Kasumi-1 (cell line): ENCODE measurements around the gene E2F3.
A peak's percentile ranks its signal among the peaks of the same experiment; 100 is the strongest.

Experiments used
- DNase-seq, 2 experiments: peaks; one replicate each; lab custom pipeline; 2025; lab: John Stamatoyannopoulos, UW

E2F3 gene

DNA sequence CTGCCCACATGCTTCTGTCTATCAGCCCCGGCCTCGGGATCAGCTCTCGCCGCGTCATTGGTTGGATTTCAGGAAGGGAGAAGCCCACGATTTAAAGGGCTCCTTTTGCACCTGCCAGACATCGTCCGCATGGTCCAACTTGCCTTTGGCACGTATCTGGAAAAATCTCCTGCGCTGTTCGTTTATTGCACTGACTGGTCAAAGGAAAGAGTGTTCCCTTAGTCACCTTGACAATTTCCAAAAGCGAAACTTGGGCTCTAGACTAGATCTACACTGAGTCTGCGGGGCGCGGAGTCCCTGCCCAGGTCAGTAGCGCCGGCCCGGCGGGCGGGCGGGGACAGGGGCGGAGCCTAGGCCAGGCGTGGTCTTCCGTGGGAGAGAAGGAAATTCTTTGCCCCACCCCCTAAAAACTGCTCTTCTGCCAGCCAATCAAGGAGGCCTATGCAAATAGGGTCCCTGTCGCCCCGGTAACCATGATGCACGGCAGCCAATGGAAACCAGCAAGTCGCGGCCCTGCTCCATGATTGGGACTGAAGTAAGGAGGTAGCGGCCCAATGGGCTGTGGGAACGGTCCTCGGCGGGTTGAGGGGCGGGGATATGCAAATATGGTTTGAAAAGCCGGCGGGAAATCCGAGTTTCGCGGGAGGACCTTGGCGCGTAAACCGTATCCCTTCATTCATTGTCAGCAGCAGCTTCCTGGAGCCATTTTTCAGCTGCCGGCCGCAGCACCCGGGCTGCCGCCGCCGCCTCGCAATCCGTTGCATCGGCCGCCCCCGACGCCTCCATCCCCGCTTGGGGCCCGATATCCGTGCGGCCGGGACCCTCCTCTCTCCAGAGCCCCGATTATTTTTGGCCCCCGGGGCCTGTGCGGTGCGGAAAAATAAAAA is at the start of gene E2F3:
E2F3 (plus strand) TSS at position 675 of the 887 bp plus-strand sequence. CDS start 354 bp downstream, outside the sequence.
- peak; percentile 99 for DNase-seq

DNA sequence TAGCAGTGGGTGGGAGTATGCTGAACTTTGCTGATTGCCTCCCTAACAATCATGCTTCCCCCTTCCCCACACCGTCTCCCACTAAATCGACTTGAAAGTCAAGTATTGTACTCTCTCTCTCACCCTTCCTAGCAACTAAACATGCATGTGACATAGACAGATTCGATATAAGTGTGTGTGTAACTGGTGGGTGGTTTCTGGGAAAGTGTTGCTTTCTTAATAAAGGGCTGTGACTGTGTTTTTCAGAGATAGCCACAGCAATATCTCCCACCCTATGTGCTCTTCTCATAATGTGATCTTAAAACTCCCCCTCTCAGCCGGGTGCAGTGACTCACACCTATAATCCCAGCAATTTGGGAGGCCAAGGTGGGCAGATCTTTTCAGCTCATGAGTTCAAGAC is 49.3 kb upstream of the E2F3 start:
- no peak for DNase-seq

DNA sequence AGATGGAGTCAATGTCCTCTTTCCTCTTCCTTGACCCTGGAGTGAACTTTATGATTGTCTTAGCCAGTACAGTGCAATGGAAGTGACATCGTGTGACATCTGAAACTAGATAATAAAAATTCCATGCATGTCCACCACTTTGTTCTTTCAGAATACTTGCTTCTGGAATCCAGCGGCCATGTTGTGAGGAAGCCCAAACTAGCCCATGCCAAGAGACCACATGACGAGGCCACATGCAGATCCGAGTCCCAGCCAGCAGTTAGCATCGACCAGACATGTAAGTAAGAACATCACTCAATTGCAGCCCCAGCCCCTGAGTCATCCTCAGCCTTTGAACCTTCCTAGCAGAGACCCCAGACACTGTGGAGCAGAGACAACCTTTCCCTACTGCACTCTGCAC is 48.5 kb upstream of the E2F3 start:
- no peak for DNase-seq

DNA sequence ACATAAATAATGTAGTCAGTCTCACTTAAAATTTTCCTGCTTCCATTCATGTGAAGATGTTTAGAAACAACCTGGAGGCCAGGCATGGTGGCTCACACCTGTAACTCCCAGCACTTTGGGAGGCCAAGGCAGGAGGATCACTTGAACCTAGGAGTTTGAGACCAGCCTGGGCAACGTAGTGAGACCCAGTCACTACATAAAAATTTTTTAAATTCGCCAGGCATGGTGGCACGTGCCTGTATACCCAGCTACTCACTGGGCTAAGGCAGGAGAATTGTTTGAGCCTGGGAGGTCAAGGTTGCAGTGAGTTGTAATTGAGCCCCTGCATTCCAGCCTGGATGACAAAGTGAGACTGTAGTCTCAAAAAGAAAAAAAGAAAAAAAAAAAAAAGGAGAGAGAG is 47.3 kb upstream of the E2F3 start:
- DNase-seq: no peak

DNA sequence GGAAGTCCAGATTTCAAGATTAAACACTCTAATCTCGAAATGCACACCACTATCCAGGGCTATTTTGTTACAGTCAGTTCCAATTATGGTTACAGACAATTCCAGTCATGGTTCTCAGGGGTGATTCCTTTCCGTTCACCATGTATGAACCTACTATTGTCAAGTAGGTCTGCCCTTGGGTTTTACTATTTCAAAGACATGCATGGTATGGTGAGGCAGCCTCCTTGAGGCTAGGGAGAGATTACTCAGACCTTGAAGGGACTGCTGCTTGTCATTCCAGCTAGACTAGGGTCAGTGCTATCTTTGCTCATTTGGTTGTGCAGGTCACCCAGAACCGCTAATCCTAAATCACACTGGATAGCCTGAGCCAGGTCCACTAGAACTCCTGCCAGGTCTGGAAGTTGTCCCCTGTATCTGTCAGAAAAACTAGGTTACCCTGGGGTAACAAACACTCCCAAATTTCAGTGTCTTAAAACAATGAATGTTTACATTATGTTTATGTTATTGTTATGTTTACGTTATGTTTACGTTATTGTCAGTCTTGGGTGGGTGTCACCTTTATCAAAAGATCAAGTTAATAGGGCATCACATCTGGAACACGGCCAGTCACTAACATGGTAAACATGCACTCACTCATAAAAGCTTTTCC is 41.1 kb upstream of the E2F3 start:
- no peak for DNase-seq

DNA sequence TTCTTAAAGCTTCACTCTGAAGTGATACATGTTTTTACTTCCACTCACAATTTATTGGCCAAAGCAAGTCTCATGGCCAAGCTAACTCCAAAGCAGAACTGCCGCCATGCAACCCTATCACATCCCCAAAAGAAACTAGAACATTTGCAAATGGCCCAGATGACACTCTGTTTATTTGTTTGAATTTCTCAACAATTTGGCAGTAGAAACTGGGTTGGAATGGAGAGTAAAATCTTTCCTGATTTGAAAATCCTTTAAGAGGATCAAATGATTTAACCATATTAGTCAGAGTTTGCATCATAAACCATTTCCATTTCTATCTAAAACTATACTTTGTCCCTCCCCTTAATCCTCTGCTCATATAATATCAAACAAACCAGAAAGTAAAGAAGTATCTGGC is 39.1 kb upstream of the E2F3 start:
- no peak for DNase-seq

DNA sequence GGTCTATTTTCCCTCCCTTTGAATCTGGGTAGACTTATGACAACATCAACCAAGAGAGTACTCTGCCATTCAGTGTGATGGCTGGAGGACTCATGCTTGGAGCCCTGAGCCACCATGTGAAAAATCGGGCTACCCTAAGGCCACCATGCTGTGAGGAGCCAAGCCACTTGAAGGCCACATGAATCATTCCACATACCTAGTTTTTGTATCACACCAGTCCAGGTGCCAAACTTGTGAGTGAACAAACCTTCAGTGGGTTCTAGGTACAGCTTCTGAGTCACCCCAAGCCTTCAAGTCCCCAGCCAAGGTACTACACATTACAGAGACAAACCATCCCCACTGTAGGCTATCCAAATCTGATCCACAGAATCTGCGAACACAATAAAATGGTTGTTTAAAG is 37.4 kb upstream of the E2F3 start:
- DNase-seq: no peak

DNA sequence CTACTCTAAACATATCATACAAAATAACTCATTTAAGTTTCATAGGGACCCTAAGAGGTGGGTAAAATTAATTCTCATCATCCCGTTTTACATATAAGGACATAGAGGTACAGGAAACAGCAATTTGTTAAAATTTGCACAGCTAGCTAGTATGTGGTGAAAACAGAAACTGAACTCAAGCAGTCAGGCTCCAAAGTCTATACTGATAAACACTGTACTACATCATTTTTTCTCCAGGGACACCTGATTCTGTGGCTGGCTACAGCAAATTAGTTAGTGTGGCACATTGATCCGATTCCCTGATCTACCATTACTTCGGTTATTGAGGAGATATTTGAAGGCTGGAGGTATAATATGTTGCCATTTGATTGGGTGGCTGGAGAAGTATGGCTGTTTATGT is 36.2 kb upstream of the E2F3 start:
- DNase-seq: no peak

DNA sequence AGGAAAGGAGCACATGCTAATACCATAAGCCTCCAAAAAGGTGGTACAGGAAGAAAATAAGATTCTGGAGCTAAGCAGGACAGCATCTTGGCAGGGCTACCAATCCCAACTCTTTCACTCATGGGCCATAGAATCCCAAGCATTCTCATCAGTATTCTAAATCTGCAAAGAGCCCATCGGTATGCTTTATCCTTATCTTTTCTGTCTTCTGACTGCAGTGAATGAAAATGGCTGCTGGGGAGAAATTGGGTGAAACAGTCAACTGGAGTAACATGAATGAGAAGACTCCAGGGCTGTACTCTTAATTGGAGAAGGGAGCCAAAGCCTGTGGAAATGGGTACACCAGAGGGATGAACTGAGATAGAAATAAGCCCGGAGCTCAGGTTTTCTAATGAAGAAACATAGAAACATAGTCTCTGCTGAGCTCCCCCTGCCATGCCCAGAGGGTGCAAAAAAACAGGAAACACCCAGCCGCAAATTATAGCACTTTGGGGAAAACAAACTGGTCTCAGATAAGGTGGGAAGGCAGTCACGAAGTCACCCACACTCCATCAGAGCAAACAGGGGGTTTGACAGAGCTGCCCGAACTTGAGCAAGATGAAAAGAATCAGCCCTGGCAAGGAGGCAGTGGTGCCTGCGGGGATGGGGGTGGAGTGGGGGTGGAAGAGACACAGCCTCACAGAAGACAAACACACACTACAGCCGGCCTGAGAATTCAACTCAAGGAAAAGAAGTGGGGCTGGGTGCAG is 35.4 kb upstream of the E2F3 start:
- DNase-seq: no peak

DNA sequence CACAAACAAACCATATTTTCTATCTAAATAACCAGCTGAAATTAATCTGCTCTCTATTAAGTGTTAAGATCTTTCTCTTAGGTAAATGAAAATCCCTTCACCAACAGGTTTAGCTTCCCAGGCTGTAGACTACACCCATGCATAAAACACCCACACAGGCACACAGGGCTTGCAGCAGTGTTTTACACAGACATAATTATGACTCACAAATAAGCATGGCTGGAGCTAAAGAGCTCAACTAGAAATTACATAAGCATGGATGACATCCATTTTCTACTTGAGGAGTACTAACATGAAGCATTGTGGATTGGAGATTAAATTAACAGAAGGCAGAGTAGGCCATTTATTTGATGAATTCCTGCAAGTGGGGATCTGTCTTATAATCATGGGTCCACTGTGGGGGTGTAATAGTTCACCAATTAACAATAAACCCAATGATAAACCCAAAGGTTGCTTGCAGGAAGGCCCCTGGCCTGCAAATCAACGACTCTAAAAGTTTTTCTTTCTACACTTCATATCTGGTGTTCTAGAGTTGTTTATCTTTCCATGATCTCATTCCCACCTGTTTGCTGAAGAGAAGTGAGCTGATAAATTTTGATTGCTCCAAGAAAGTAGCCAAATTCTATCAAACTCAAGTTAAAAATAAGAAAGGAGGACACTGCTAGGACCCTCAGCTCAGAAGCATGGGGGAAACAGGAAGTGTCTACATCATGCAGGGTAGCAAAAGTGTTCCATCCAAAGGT is 33.8 kb upstream of the E2F3 start:
- DNase-seq: no peak

DNA sequence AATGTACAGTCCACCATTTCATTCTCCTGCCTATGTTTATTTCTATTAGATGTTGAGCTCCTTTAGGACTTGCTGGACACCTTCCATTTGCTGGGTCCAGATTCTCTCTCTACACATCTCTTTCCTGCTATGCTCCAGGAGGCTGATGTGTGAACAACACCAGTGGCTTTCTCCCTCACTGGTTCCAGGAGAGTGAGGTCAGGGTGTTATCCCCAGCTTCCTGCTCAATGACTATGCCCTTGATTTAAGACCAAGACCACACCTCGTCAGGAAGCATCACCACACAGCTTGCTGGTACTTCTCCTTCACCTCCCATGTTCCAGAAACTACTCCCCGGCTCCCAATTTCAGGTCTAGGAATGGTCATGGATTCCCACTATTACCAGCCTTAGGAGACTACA is 31.3 kb upstream of the E2F3 start:
- no peak for DNase-seq

DNA sequence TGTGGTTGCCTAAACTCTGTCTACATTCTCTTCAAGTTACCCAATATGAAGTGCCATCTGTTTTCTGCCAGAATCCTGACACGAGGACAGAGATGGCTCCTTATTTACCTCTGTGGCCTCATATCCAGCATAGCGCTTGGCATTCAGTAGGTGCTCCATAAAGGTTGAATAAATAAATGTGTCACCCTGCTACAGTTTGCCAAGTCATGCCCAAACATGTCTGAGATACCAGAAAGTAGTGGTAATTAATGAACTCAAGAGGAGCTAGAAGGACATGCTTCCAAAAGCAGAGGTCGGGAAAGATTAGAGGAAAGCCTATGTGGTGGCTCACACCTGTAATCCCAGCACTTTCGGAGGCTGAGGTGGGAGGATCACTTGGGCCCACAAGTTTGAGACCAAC is 30.9 kb upstream of the E2F3 start:
- DNase-seq: no peak

DNA sequence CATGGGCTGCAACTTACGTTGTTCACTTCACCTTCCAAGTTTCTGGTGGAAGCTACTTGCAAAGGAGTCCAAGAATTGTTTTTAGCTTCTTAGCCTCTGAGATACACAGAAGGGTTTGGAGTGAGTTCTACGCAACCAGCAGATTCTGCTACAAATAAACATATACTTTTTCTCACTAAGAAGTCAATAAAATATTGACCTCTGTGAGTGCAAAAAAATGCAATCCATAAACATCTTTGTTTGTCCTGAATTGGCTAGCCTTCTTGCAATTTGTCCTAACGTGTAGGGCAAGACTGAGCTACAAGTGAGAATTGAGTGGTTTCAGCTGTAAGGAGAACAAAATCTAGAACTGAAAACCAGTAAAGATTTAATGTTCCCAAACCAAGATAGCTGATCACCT is 26.2 kb upstream of the E2F3 start:
- DNase-seq: no peak

DNA sequence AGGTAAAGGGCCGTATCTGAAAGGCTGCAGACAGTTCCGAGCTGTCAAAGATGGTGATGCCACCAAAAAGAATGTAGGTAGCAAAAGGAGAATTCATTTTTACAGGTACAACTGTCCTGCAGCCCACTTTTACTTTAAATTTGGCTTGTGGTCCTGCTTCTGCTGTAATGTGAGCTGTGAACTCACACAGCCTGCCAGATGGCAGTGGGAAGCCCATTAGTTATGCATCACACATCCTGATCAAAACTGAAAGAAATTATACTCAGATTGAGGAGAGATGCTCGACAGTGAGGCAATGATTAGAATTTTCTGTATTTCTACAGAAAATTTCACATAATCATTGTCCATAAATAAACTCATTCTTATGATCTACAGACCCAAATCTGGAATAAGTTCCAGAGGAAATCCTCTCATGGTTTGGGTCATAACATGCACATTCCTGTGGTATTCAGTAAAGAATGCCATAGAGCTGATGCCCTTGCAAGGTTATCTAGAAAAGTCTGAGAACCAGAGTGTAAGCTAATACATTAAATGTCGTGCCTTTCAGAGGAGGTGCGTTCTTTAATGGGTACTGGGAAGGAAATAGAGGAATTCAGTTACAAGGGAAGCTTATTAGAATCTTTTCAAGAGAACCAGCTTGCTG is 23.9 kb upstream of the E2F3 start:
- DNase-seq: no peak

DNA sequence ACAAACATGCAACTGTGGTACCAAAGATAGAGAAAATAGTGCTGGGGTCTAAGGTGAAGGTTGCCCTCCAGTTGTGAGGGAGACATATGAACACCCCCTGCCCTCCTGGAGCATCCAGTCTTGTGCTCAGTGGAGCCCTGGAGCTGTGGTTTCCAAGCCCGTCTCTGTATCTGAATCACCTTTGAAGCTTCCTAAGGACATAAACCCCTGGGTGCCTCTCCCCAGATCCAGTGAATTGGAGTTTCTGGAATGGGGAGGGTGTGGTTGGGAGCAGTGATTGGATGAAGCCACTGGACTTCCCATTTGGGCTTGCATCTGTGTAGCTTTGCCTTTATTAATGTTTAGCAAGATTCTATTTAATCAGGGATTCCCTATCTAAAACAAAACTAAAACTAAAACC is 22.4 kb upstream of the E2F3 start:
- DNase-seq: no peak

DNA sequence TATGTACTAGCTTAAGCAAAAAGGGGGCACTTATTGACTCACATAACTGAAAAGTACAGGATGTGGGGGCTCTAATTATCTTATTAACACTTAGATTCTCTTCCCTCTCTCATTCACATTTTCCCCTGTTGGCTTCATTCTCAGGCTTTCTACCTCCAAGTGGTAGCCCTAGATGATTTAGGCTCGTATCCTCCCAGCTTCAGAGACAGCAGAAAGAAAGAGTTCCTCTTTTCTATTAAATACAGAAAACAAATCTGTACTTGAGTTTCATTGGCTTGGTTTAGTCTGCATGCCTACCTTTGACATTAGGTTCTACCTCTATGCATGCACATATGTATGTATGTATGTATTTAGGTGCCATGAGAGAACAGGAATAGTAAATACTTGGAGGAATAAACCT is 15.5 kb upstream of the E2F3 start:
- DNase-seq: no peak

DNA sequence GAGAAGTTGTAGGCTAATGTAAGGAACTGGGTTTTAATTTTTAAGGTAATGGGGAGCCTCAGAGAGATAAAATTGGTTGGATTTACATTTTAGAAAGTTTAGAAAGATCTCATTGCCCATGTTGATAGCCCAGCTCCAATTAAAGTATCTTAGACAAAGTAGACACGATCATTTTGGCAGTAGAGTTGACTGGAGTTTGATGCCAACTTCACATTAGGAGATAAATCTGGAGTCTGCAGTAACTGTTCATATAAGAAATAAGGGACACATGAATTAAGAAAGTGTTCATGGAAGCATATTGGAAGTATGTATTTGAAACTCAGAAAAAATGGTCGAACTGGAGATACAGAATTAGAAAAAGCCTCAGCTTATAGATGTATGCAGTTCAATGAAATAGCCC is 12.6 kb upstream of the E2F3 start:
- DNase-seq: no peak

DNA sequence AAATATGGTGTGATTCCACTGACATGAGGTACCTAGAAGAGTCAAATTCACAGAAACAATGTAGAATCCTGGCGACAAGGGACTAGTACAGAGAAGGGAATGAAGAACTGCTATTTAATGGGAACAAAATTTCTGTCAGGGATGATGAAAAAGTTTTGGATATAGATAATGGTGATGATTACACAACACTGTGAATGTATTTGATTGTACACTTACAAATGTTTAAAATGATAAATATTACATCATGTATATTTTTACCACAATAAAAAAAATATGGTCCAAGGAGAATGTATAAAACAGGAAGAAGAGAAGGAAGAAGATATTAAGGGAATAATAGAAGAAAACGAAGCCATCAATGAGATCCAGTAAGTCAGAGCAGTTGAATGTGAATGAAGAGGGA is 8.4 kb upstream of the E2F3 start:
- no peak for DNase-seq

DNA sequence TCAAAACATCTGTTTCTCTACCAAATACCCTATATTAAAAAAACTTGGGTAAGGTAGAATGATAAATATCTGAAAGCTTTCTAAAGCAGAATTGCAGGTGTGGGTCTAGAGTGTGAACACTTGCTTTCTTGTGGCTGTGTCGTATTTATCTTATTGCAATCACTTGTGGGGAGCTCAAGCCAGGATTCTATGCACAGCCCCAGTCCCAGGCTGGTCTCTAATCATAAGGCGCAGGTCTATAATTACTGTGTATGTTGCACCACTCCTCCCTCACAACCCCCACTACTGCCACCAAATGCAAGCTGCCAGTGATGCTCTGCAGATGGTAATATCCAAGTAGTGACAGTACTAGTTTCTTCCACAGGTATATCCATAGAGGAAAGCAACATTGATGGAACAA is 2.2 kb upstream of the E2F3 start:
- DNase-seq: no peak

DNA sequence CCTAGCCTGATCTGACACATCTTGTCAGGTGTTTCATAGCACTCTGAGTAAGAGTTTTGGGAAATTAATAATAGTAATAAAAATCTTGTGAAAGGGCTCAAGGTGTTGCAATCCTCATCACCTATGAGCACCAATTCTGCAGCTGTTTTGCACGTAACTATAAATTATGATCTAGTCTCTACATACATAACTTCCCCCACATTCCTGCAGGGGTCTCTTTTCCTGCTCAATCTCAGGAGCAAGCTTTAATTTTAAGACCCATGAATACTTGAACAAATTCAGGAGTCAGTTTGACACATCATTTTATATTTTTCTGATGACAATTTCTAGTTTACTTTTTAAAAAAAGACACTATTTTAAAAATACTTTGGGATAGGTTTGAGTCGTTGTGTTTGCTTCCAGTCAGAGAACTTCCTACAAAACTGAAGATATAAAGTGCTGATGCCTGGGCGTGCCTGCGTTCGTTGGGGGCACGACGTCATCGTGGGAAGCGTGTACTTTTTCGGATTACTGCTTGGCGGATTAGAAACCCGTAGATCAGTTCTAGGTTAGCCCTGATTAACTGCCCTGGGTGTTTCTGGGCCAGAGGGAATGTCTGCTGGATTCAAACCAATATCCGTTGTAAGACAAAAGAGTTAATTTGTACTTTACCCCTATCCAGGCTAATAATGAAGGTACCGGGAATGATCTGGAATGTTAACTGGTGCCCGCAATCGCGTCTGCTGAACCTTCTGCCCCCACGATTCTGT is 1.0 kb upstream of the E2F3 start:
- peak; percentile 64 to 71 for DNase-seq

DNA sequence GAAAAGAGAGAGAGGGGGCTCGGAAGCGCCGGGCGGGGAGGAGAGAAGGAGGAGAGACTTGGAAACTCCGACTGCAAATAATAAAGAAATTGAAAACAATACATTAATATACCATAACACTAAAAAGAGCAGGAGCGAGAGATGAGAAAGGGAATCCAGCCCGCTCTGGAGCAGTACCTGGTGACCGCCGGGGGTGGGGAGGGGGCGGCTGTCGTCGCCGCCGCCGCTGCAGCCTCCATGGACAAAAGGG is 338 bp downstream of the E2F3 start:
- DNase-seq: peak; percentile 30 to 40
